Activated naive CD4-positive, alpha-beta T cell treated with anti-CD3 and anti-CD28 coated beads, Interleukin-2, amount 50 U/mL, for 72 hours (primary cell): ENCODE data around the gene MVK. TPM values are rescaled to one million over a fixed set of nuclear protein-coding genes. Genes with fewer than 3 reads are reported as not detected.

Experiments used
- ATAC-seq, 2 donors: fragments of 150-1000 bp; cut with Tn5 transposase; 2 replicates each; pipeline ENCODE4 v1.10.0; 2021; ENCODE audit warnings: mild to moderate bottlenecking in 2 of 2, moderate library complexity in 2 of 2
- DNase-seq, 2 donors: peaks; one replicate each; pipeline ENCODE4 v3.0.0; 2021 to 2022; ENCODE audit warnings: low spot score in 2 of 2
- H3K27ac Mint-ChIP-seq, 2 donors: one replicate each; pipeline ENCODE4 v1.8.0; 2022; ENCODE audit warnings: mild to moderate bottlenecking in 2 of 2, mixed read lengths in 2 of 2
- H3K36me3 Mint-ChIP-seq, 2 donors: one replicate each; pipeline ENCODE4 v1.8.0; 2022; ENCODE audit warnings: mixed read lengths in 2 of 2
- H3K9me3 Mint-ChIP-seq, 2 donors: one replicate each; pipeline ENCODE4 v1.8.0; 2022; ENCODE audit warnings: mixed read lengths in 2 of 2
- total RNA-seq, 2 donors: library from RNA; stranded (reverse); gene quantifications; one replicate each; pipeline ENCODE4 v1.2.3, GENCODE V29; 2022

Gene MVK
- 10 to 100 TPM; 13.3 to 20.7 TPM for total RNA-seq

DNA sequence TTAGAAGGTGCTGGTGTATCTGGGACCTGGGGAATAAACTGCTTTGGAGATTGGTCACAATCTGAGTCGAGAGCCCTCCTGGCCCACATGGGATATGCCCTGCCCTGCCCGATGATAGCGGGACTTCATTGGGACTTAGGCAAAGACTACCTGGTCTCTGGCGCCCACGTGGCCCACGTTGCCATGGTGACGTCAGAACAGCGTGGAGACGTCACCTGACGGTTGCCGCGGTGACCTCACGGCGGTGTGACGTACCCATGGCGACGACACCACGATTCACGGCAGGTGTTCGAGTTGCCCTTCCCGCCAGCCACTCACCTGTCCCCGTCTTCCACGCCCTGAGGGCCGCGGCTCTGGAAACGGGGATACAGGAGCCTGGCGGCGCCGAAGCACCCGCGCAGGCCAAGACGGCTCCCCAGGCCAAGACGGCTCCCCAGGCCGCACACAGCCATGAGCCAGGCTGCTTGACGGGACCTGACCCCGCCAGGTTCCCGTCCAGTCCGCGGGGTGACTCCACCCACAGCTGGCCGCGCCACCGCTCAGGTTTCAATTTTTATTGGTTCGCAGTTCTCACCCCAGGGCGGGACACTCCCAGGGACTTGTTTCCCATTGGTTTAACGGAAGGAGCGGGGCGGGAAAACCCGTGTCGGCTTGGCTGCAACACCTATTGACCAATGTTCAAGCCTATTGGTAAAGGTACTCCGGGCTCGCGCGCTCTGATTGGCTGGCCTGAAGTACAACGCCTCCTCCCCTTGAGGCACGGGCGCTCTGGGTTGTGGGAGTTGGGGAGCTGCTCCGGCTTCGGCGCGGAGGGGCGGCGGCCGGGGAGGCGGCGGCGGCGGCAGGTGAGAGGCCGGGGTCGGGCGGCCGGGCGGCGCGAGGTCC lies at the start of gene MVK, which contains the start of gene MMAB:
Gene MVK (plus strand): TSS at position 766 of the 885 bp plus-strand sequence. CDS start 1,029 bp downstream, outside the sequence.
Gene MMAB (minus strand): TSS at position 476 of the 885 bp plus-strand sequence. CDS start 24 bp downstream, at position 452.
- ATAC-seq: peak; percentile 96
- peak; percentile 94 to 99 for DNase-seq
- H3K9me3 Mint-ChIP-seq: no peaks in the 10 kb centered on the region
- H3K36me3 Mint-ChIP-seq: peaks cover 0 to 15% of the 10 kb centered on the region in 2 donors
- H3K27ac Mint-ChIP-seq: peak within 1 kb of the TSS; percentile 90 to 96

DNA sequence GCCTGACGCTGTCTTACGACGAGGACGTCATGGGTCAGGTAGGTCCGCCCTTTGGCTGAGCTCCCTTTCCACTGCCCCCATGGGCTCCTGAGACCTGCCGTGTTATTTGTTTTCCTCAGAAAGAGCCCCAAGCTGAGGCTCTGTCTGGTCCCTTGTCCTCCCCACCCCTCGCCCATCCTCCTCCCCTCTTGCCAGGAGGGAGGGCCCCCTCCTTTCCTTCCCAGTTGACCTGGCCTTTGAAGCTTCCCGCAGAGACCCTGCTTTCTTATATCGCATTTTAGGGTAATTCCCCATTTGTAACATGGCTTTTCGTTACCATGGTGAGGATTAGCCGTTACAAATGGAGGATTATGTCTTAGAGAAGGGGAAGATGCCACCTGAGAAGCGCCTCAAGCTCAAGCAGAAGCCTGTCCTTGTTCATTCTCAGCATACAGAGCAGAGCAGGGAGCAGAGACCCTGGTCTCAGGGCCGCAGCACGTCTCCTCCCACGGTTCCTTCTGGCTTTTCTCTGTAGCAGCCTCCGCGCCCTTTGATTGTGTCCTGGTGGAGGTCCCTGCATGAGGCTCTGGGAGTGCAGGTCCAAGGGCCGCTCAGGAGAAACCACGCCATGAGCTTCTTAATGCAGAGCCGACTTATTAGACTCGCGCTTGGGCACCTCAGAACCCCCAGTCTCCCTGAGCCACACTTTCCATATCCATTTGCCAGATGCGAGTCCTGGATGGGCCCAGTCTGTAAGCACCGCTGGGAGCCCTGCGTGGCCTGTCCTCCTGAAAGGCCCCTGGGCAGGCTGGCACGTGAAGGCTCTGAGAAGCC lies 48.9 kb upstream of the MVK start:
- ATAC-seq (no peak), DNase-seq (no peak)
- Mint-ChIP-seq H3K27ac (no peak overlapping the region), H3K9me3 (no peaks in the 10 kb centered on the region), H3K36me3 (no peaks in the 10 kb centered on the region)

DNA sequence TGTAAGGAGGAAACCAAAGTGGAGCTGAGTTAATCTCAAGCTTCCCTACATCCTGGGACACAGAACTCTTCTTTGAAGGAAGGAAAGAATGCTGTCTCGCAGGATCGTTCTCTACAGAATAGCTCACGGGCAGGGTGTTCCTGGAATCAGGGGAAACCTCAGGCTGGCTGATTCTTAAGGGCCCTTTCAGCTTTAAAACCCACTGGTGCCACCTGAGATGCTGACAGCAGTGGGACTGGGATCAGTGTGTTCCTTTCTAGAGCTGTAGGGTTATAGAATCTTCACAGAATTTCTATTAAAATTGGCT lies 48.4 kb upstream of the MVK start:
- H3K36me3 Mint-ChIP-seq: no peaks in the 10 kb centered on the region
- no peaks in the 10 kb centered on the region for H3K9me3 Mint-ChIP-seq
- DNase-seq: no peak
- no peak overlapping the region for H3K27ac Mint-ChIP-seq
- ATAC-seq: no peak

DNA sequence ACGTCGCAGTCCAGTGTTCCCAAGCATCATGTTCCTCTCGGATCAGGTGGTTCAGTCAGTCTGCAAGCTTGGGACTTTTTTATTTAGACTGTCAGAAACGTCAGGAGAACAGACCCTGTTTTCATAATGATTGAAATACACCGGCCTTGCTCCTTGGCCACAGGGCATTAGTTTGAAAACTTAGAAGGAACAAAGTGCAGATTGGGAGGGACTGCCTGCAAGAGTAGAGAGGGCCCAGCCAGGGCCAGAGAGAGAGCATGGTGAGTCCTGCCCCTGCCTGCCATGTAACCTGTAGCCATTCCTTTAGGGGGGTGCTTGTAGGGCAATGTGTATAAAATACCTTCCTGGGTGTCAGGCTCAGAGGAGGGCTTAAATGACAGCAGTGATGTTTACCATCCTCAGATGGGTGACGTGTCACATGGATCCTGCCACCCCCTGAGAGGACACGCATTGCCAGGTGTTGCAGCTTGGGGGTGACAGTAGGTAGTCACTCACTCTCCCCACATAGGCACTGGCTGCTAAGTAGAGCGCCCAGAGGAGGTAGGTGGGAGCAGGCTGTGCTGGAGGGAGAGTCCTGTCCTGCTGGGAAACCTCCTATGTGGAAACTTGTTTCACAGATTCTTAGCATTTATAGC lies 46.0 kb upstream of the MVK start:
- ATAC-seq (no peak), DNase-seq (no peak)
- peak overlapping the region in 1 of 2 donors; percentile 91 for H3K27ac Mint-ChIP-seq
- H3K9me3 Mint-ChIP-seq: no peaks in the 10 kb centered on the region
- no peaks in the 10 kb centered on the region for H3K36me3 Mint-ChIP-seq

DNA sequence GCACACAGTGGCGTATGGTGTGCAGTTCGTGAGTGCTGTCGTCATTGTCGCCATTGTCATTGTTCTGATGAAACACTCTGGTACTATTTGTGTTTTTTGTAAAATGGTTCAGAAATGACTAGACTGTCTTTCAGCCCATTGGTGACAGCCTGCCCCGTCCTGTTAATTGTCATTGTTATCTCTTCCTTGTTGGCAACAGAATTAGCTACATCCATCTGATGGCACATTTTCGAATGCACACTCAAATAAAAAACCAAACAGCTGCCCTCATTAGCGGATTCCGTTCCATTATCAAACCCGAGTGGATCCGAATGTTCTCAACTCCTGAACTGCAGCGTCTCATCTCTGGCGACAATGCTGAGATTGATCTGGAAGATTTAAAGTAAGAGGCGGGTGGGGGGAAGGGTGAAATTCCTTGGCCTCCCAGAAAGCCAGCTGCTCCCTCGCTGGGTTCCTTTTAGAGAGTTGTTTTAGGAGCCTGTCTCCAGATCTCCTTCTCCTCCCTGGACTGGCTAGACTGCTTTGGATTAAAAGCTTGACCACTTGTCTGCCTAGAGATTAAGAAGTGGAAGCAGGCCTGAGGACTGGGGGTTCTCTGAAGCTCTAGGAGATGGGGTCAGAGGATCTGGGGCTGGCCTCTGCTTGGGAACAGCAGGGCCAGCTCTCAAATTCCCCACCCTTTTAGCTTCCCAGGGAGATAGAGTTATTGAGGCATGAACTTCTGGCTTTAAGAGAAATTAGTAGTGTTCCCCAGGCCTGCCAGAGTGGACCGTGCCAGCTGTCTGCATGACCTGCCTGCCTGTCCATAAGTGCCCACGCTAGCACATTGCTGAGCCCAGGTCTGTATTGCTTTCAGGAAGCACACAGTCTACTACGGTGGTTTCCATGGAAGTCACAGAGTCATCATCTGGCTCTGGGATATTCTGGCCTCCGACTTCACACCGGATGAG lies 43.6 kb upstream of the MVK start:
- ATAC-seq (no peak), DNase-seq (no peak)
- Mint-ChIP-seq H3K36me3 (no peaks in the 10 kb centered on the region), H3K27ac (peak overlapping the region in 1 of 2 donors; percentile 30), H3K9me3 (no peaks in the 10 kb centered on the region)

DNA sequence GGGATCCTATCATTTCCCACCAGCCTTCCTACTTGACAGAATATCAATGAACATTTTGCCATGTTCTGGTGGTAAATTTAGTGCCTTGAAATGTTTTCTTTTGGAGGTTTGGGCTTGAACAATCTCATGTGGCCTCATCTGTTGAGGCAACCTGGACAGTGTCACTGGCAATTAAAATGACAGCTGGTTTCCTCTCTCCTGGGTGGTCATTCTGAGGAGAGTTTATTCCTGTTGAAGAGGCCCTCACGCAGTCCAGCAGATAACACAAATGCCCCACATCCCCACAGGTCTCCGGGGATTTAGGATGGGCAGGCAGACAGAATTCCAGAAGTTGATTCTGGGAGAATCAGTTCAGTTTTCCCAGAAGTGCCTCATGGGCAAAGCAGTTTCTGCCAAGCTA lies 42.2 kb upstream of the MVK start:
- Mint-ChIP-seq H3K9me3 (no peaks in the 10 kb centered on the region), H3K36me3 (no peaks in the 10 kb centered on the region), H3K27ac (no peak overlapping the region)
- ATAC-seq (no peak), DNase-seq (no peak)

DNA sequence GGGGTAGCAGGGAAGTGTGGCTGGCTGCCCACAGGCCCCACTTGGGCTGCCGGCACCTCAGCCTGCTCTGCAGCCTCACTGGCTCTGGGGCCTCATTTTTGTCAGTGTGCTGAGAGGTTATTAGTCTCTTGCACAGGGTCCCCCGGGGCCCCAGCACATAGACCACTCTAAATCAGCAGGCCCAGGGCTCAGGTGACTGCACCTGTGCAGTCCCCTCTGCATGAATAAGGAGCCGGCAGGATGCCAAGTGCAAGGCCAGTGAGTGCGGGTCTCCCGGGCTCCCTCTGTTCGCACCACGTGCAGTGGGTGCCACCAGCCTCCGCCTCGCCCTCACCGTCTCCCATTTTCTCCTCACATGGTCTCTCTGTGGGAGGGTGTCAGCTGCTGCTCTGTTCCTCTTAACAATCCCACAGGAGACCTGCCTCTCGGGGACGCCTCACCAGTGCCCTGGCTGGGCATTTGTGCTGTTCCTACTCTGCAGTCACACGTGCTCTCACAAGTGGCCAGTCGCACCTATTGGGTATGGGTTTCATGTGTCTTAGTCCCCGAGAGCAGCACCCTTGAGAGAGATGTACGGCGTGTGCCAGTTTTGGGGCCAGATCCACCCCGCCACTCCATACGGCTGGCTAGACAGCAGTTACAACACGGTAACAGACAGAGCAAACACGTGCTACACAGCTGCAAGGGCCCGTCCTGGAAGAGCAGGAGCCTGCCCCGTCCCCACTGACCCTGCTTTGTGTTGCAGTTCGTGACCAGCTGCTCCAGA lies 40.7 kb upstream of the MVK start:
- no peak for DNase-seq
- H3K27ac Mint-ChIP-seq: no peak overlapping the region
- no peaks in the 10 kb centered on the region for H3K9me3 Mint-ChIP-seq
- ATAC-seq: no peak
- no peaks in the 10 kb centered on the region for H3K36me3 Mint-ChIP-seq

DNA sequence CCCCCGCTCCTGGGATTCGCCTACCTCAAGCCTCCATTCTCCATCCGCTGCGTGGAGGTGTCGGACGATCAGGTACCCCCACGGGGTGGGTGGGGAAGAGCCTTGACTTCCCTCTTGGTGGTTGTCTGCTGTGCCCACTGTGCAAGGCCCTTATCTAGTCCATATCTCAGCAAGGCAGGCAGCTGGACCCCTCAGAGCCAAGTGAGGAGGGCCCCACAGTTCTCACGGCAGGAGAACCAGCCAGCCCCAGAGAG lies 40.2 kb upstream of the MVK start:
- peak overlapping the region in 1 of 2 donors; percentile 14 for H3K27ac Mint-ChIP-seq
- no peak for ATAC-seq
- H3K36me3 Mint-ChIP-seq: no peaks in the 10 kb centered on the region
- DNase-seq: no peak
- H3K9me3 Mint-ChIP-seq: no peaks in the 10 kb centered on the region

DNA sequence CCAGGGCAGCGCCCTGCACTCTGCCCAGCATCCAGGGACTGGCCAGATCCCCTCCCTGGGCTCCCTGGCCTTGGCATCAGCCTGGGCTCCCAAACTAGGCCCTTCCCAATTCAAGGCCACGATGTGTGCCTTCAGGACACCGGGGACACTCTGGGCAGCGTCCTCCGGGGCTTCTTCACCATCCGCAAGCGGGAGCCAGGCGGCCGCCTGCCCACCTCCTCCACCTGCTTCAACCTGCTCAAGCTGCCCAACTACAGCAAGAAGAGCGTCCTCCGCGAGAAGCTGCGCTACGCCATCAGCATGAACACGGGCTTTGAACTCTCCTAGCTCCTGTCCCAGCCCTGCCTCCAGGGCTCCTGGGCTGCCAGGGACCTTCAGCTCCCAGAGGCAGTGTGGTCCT lies 39.1 kb upstream of the MVK start:
- Mint-ChIP-seq H3K36me3 (no peaks in the 10 kb centered on the region), H3K27ac (peak overlapping the region in 1 of 2 donors; percentile 29), H3K9me3 (no peaks in the 10 kb centered on the region)
- DNase-seq (no peak), ATAC-seq (no peak)

DNA sequence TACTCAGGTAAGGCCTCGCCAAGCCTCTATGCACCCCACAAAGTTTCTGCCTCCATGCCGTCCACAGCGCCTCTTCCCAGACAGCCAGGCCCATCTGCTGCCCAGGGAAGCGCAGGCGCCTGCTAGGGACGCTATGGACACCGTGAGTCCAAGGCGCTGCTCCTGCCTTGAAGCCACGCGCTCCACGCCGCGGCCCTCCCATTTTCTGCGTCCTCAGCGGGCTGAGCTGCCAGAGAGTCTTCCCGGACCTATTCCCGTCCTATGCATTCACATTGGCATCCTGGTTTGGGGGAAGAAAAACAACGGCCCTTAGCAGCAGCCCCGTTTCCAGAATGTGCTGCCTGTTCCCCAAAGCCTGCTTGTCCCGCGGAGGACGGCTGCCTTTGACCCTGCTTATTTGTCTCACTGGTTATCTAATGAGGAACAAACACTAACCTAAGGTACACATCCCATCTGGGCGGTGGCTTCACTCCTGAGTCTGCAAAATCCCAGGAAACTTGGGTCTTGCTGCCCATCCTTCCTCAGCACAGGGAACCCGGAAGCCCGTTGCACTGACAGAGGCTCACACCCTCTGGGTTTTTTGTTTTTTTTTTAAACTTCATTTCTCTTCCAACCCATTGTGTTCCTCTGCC lies 38.2 kb upstream of the MVK start:
- ATAC-seq (no peak), DNase-seq (no peak)
- Mint-ChIP-seq H3K36me3 (no peaks in the 10 kb centered on the region), H3K9me3 (no peaks in the 10 kb centered on the region), H3K27ac (peak overlapping the region in 1 of 2 donors; percentile 44)

DNA sequence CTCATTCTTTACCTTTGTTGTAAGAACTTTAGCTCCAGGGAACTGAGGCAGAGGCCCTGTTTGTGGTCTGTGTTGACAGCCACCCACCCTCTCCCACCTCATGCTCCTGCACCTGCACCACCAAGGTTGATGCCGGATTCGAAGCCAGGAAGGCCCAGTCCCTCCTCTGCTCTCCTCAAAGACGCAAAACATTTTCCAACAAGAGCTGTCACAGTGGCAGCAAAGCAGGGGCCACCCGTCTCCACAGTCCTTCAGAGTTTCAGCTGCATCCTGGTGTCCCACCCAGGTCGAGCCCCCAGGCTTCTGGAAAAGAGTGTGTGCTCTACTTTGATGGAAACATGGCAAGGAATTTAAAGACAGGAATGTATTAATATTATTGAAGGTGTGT lies 37.7 kb upstream of the MVK start:
- Mint-ChIP-seq H3K36me3 (no peaks in the 10 kb centered on the region), H3K9me3 (no peaks in the 10 kb centered on the region), H3K27ac (no peak overlapping the region)
- ATAC-seq: no peak
- DNase-seq: no peak

DNA sequence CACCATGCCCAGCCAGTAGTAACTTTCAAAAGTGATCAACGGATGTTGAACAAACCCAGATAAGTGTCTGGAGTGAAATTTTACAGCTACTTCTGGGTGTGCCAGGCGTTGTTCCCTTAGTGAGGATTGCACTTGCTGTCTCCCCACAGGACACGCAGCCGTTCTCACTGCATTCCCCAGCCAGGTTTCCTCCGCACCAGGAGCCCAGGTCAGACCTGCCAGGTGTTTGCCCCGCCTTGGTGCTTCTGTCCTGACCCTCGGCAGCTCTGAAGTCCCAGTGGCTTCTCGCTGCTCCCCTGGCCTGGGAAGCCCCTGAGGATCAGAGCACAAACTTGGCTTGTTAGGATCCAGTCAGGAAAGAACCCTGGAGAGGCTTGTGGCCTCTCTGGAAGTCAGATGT lies 36.5 kb upstream of the MVK start:
- no peaks in the 10 kb centered on the region for H3K36me3 Mint-ChIP-seq
- no peak for ATAC-seq

DNA sequence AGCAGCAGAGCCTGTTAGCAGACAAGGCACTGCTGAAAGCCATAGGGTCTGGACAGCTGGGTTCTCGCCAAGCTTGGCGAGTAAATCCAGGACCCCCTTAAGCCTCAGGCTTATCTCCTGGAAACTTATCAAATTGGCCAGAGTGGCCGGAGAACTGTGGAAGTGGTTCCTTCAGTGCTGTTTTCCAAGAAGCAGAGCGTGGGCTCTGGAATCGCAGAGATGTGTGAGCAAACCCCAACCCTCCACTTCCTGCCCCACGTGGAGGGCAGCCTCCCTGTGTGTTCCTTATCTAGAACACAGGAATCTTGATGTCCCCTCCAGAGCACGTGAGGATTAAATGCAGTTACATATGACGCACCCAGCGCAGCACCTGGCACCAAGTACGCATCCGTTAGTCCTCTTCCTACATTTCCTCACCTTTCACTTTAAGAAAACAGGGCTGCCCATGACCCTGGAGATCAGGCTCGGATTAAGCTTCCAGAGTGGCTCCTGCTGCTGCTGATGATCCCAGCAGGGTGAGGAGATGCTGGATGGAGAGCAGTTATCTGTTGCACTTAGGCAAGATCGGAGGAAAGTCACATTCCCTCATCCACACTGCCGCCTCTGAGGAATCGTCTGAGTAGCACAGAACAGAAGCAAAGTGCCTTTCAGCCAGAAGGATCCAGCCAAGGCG lies 35.3 kb upstream of the MVK start:
- H3K9me3 Mint-ChIP-seq: no peaks in the 10 kb centered on the region
- ATAC-seq: no peak
- no peak for DNase-seq
- H3K27ac Mint-ChIP-seq: no peak overlapping the region
- H3K36me3 Mint-ChIP-seq: no peaks in the 10 kb centered on the region

More for the DNA sequence above, 36.5 kb upstream of the MVK start:
- no peak overlapping the region for H3K27ac Mint-ChIP-seq
- no peak for DNase-seq
- H3K9me3 Mint-ChIP-seq: no peaks in the 10 kb centered on the region

DNA sequence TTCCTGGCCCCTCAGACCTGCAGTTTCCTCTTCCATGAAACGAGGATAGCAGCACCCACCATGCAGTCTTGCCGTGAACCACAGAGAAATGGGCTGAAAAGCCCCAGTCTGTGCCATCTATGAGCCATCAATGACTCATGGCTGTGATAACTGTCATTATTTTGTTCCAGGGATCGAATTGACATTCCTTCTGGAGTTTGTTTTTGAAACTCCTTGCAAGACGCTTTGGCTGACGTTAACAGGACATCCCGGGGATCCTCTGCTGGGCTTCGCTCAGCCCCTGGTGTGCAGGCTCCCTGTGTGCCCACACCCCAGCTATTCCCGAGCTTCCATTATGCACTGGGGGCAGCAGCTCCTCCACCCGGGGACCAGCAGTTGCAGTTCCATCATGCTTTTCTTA lies 34.1 kb upstream of the MVK start:
- Mint-ChIP-seq H3K9me3 (no peaks in the 10 kb centered on the region), H3K36me3 (no peaks in the 10 kb centered on the region)
- no peak for ATAC-seq

More for the DNA sequence above, 34.1 kb upstream of the MVK start:
- H3K27ac Mint-ChIP-seq: no peak overlapping the region
- DNase-seq: no peak
